Esophagus (tissue), 2 donors: ENCODE measurements around the gene BCL11A. TPM values are rescaled to one million over a fixed set of nuclear protein-coding genes. Genes with fewer than 3 reads are reported as not detected.
"Not testable (repeated sequence)": the region's sequence is repeated elsewhere in the genome, so short reads cannot be mapped to it uniquely, and the experiment has no call there.

Experiments
- H3K27ac ChIP-seq, 2 donors: one replicate each; pipeline ENCODE4 v1.5.1; 2013; ENCODE audit warnings: low read depth in 2 of 2, mild to moderate bottlenecking in 2 of 2, inconsistent platforms in 1 of 2, low read length in 1 of 2, moderate library complexity in 1 of 2
- H3K27me3 ChIP-seq, 2 donors: one replicate each; pipeline ENCODE4 v1.6.1; 2013; ENCODE audit warnings: low read length in 2 of 2, control low read depth in 1 of 2, mild to moderate bottlenecking in 1 of 2; ENCODE audit not compliant: insufficient read depth in 2 of 2, control insufficient read depth in 1 of 2
- H3K36me3 ChIP-seq, 2 donors: one replicate each; pipeline ENCODE4 v1.6.1; 2013; ENCODE audit warnings: low read length in 1 of 2; ENCODE audit not compliant: control insufficient read depth in 2 of 2, insufficient read depth in 2 of 2
- H3K4me1 ChIP-seq, 2 donors: one replicate each; pipeline ENCODE4 v1.6.1; 2013; ENCODE audit warnings: low read length in 1 of 2; ENCODE audit not compliant: control insufficient read depth in 2 of 2, insufficient read depth in 2 of 2
- H3K4me3 ChIP-seq, 2 donors: one replicate each; pipeline ENCODE4 v1.5.1; 2013; ENCODE audit warnings: low read length in 2 of 2, mild to moderate bottlenecking in 2 of 2, low read depth in 1 of 2, moderate library complexity in 1 of 2
- H3K9me3 ChIP-seq, 2 donors: one replicate each; pipeline ENCODE4 v1.6.1; 2013; ENCODE audit warnings: mild to moderate bottlenecking in 2 of 2, low read depth in 1 of 2, low read length in 1 of 2, moderate library complexity in 1 of 2; ENCODE audit not compliant: control insufficient read depth in 2 of 2, insufficient read depth in 1 of 2
- WGBS, 2 donors: extraction: QIAGEN DNeasy Blood & Tissue Kit; methylation state at CpG; one replicate each; pipeline ENCODE4 v1.1.7; 2013; 5-methylcytosine and 5-hydroxymethylcytosine counted together
- polyA plus RNA-seq, 2 donors: library from polyadenylated mRNA; stranded (reverse); fragments of 200-250 nt; gene quantifications; one replicate each; pipeline ENCODE4 v1.2.3, GENCODE V29; 2013
- donor health status: healthy with polysubstance abuse.
- donor health status: Bipolar disorder and iron deficiency.

The BCL11A gene
- polyA plus RNA-seq, 2 donors: 8.6 to 25.5 TPM

DNA sequence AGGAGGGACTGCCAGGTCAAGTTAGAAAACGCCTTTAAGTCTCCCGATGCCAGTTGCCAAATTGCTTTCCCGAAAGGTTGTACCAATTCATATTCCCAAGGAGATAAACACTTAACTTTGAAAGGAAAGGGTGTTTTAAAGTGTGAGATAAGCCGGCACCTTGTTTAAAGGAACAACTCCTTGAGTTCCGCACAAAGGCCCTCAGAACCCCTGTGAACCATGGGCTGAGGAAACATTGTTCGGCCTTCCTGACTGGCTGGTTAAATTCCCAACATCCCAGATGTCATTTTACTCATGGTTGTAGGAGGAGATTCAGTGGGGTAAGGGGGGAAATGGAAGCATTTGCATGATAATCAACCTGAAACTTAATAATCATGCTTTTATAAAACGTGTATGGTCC, 126.6 kb downstream of the BCL11A start:
- no peak overlapping the region for H3K27ac ChIP-seq
- H3K4me1 ChIP-seq: no peaks in the 10 kb centered on the region
- WGBS, 2 donors: 79 to 89% methylated on average over 7 of the region's 7 CpGs
- no peaks in the 10 kb centered on the region for H3K36me3 ChIP-seq
- no peak overlapping the region for H3K4me3 ChIP-seq
- H3K9me3 ChIP-seq: no peaks in the 10 kb centered on the region
- H3K27me3 ChIP-seq: no peaks in the 10 kb centered on the region

DNA sequence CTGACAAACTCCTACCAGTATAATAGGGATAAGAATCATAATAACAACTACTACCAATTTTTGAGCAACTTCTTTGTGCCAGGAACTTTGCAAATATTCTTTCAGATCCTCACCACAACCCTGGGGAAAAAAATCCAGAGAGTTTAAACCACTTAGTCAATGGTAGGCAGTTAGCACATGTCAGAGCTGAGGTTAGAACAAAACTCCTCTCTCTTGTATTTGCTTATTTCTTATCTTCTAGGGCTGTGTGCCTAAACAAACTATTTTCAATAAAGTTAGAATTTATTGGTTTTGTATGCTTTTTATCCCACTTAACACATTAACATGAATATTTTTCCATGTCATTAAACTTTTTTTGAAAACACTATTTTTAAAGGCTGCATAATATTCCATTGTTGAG, 127.1 kb downstream of the BCL11A start:
- no peaks in the 10 kb centered on the region for H3K4me1 ChIP-seq
- H3K27me3 ChIP-seq: no peaks in the 10 kb centered on the region
- H3K36me3 ChIP-seq: no peaks in the 10 kb centered on the region
- H3K27ac ChIP-seq: no peak overlapping the region
- no peaks in the 10 kb centered on the region for H3K9me3 ChIP-seq
- H3K4me3 ChIP-seq: no peak overlapping the region

DNA sequence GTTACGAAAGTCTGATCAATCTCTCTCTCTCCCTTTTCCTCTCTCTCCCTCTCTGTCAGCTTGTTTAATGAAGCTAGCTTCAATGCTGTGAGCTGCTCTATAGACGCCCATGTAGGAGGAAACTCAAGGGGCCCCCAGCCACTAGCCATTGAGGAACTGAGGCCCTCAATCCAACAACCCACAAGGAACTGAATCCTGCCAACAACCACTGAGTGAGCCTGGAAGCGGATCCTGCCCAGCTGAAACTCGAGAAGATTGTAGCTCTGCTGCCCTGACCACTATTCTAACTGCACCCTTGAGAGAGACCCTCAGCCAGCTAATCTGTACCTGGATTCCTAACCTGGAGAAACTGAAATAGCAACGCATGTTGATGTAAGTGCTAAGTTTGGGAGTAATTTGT, 129.2 kb downstream of the BCL11A start:
- Histone ChIP-seq H3K36me3 (no peaks in the 10 kb centered on the region), H3K27ac (no peak overlapping the region), H3K4me1 (no peaks in the 10 kb centered on the region), H3K4me3 (no peak overlapping the region), H3K9me3 (no peaks in the 10 kb centered on the region), H3K27me3 (no peaks in the 10 kb centered on the region)
- WGBS, 2 donors: 81 to 86% methylated on average over 5 of the region's 5 CpGs

DNA sequence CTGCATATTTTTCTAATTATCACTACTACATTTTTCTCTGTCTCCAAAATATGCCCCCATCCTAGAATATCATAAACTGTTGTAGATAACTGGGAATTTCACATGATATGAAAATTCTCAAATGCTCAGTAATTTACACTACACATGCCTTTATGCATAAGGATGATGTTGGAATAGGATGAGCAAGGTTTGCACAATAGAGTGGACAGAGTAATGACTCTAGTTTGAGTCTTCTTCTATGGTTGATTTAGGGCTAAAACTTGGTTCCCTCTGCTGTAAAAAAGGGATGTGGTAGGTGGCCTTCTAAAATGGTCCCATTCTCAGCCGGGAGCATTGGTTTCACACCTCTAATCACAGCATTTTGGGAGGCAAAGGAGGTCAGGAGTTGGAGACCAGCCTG, 129.9 kb downstream of the BCL11A start:
- H3K9me3 ChIP-seq: no peaks in the 10 kb centered on the region
- no peaks in the 10 kb centered on the region for H3K4me1 ChIP-seq
- H3K27me3 ChIP-seq: no peaks in the 10 kb centered on the region
- H3K36me3 ChIP-seq: no peaks in the 10 kb centered on the region
- no peak overlapping the region for H3K27ac ChIP-seq
- H3K4me3 ChIP-seq: no peak overlapping the region
- WGBS, 2 donors: 72 to 83% methylated on average over 1 of the region's 1 CpG

DNA sequence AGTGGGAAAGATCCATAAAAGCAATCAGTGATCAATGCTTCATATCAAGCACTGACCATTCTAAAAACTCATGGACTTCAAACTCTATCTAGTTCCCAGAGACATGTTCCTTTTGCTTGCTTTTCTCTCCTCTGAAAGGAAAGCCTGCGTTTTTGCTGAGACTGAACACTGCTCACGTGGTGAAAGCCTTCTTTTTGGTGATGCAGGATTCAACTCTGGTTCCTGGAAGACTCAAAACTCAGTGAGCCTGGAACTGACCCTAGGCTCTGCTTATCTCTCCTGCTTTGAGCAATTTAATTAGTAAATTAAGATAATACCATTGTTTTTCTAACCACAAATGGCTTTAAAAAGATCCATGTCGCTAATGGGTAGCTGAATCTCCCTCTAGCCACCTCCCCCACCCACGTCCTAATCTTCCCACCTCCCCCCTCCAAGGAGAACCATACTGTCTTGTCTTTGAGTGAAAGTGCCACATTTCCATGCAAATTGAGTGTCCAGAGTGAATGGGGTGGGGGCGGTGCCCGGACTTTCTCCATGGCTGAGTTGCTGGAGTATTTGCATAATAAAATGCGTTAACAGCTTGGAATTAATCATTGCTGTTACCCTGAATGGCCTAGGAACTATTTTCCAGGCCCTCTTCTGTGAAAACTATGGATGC, 130.5 kb downstream of the BCL11A start:
- 72 to 73% methylated on average over 7 of the region's 7 CpGs for WGBS, 2 donors
- no peaks in the 10 kb centered on the region for H3K27me3 ChIP-seq
- H3K4me3 ChIP-seq: no peak overlapping the region
- no peaks in the 10 kb centered on the region for H3K4me1 ChIP-seq
- no peak overlapping the region for H3K27ac ChIP-seq
- H3K36me3 ChIP-seq: no peaks in the 10 kb centered on the region
- H3K9me3 ChIP-seq: no peaks in the 10 kb centered on the region

DNA sequence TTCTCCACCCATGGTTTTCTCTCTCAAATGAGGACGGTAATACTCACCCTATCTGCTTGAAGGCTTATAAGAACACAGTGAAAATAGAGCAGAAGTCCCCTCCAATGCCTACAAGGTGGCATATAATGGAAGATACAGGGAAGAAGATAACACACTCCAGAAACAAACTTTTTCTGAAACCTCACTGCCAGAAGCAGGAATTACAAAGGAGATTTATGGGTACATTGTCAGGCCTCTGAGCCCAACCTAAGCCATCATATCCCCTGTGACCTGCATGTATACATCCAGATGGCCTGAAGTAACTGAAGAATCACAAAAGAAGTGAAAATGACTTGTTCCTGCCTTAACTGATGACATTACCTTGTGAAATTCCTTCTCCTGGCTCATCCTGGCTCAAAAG, 136.2 kb downstream of the BCL11A start:
- not testable (repeated sequence) for H3K27ac ChIP-seq, H3K4me3 ChIP-seq, H3K36me3 ChIP-seq, H3K4me1 ChIP-seq, H3K9me3 ChIP-seq, H3K27me3 ChIP-seq
- 78 to 92% methylated on average over 1 of the region's 1 CpG for WGBS, 2 donors

DNA sequence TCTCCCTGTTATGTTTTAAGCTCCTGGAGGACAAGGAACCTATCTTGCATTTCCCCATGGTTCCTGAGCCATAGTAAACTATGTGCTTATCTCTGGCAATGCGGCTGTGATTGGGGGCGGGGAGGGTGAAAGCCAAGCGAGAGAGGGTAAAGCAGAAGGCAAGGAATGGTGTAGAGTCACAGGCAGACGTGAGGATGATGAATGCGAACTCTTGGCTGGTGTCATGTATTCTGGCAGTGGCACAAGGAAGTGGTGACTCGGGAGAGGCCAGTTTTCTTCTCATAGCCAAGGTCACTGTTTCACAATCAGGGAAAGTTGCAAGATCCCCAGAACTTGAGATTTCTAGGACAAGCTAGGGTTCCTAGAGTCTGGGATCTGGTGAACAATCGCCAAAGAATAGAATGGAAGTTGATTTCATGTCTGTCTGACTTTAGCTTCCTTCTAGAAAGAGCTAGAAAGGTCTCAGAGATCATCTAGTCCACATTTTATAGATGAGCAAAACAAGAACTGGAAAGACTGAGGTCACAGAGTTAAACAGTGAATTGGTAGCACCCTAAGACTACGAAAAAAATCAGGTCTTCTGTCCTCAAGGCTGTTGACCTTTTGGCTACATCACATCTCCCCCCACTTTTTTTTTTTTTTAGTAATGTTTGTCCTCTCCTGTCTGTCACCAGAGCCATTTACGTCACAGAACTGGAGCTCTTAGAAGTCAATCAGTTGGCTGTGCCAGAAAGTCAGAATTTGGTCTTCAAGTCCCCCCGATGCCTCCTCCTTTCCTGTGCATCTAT, 137.0 kb downstream of the BCL11A start:
- Histone ChIP-seq H3K27ac (no peak overlapping the region), H3K36me3 (no peaks in the 10 kb centered on the region), H3K27me3 (no peaks in the 10 kb centered on the region), H3K4me1 (no peaks in the 10 kb centered on the region), H3K9me3 (no peaks in the 10 kb centered on the region), H3K4me3 (no peak overlapping the region)
- WGBS, 2 donors: 51 to 58% methylated on average over 10 of the region's 10 CpGs

DNA sequence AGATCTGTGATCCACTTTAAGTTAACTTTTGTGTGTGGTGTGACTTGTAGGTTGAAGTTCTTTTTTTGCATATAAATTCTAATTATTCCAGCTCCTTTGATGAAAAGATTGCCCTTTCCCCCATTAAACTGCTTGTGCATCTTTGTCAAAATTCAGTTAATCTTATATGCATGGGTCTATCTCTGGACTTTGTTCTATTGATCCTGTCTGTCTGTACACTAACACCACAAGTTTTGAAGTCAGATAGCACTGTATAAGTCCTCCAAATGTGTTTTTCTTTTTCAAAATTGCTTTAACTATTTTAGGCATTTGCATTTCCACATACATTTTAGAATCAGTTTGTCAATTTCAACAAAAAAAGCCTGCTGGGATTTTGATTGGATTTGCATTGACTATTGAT, 137.6 kb downstream of the BCL11A start:
- no peak overlapping the region for H3K27ac ChIP-seq
- H3K36me3 ChIP-seq: no peaks in the 10 kb centered on the region

DNA sequence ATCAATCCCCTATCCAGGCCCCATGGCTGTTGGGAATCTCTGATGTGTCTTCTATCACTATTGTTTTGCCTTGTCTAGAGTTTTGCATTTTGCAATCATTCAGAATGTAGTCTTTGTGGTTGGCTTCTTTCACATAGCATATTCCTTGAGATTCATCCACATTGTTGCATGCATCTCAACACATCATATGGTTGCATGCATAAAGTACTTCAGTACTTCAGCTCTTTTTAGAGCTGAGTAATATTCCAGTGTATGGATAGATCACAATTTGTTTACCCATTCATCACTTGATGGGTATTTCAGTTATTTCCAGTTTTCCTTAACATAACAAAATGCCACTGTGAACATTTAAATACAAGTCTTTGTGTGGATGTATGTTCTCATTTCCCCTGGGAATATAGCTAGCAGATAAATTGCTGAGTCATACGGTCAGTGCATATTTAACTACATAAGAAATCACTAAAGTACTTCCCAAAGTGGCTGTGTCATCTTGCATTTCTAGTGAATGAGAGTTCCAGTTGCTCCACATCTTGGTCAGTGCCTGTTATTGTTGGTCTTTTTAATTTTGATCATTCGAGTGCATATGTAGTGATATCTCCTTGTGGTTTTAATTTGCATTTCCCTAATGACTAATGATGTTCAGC, 138.8 kb downstream of the BCL11A start:
- Histone ChIP-seq H3K9me3 (no peaks in the 10 kb centered on the region), H3K27ac (no peak overlapping the region), H3K36me3 (no peaks in the 10 kb centered on the region), H3K4me3 (no peak overlapping the region), H3K4me1 (peaks cover 0 to 4% of the 10 kb centered on the region in 2 donors), H3K27me3 (no peaks in the 10 kb centered on the region)
- WGBS, 2 donors: 84 to 85% methylated on average over 2 of the region's 2 CpGs

More for the DNA sequence above, 137.6 kb downstream of the BCL11A start:
- H3K4me1 ChIP-seq: no peaks in the 10 kb centered on the region
- no peaks in the 10 kb centered on the region for H3K9me3 ChIP-seq
- H3K27me3 ChIP-seq: no peaks in the 10 kb centered on the region
- H3K4me3 ChIP-seq: no peak overlapping the region

DNA sequence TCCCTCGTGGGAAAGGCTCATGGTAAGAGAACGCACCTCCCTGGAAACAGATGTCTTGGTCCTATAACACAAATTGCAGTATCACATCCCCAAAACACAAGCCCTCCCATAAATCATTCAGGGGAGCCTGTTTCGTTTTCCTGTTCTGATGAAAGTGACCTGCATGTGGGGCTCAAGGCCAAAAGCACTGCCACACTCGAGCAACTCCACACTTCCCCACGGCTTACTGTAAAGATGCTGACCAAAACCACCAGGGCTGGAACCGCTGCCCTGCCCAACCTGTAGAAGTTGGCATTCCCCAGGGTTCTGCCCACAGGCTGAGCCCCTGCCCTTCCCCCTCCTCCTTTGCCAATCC, 139.7 kb downstream of the BCL11A start:
- H3K4me3 ChIP-seq: no peak overlapping the region
- no peak overlapping the region for H3K27ac ChIP-seq
- H3K36me3 ChIP-seq: no peaks in the 10 kb centered on the region
- H3K27me3 ChIP-seq: no peaks in the 10 kb centered on the region
- no peaks in the 10 kb centered on the region for H3K9me3 ChIP-seq
- 78 to 80% methylated on average over 6 of the region's 6 CpGs for WGBS, 2 donors
- H3K4me1 ChIP-seq: peaks cover 0 to 4% of the 10 kb centered on the region in 2 donors
